ENCODE results near the gene ITGB2.

The ITGB2 gene

GRCh38 chr21:44904141-44904923 lies 16.4 kb downstream of the ITGB2 start:
- Mint-ChIP-seq H3K27ac (ENCODE audit: low read depth) (peak overlapping the region; percentile 13), H3K36me3 (ENCODE audit: insufficient read depth) (peaks cover 56% of the 10 kb centered on the region), H3K4me1 (peaks cover 29% of the 10 kb centered on the region), H3K9me3 (no peaks in the 10 kb centered on the region), H3K4me3 (no peak overlapping the region), H3K27me3 (no peaks in the 10 kb centered on the region)
- ATAC-seq (replicated peaks; ENCODE audit: extremely low read depth, poor library complexity, severe bottlenecking) (no peak), DNase-seq (ENCODE audit: low spot score in 2 of 2) (no peak)

GRCh38 chr21:44903689-44904088 lies 17.0 kb downstream of the ITGB2 start:
- Mint-ChIP-seq H3K9me3 (no peaks in the 10 kb centered on the region), H3K27me3 (no peaks in the 10 kb centered on the region), H3K27ac (ENCODE audit: low read depth) (no peak overlapping the region), H3K4me1 (peaks cover 22% of the 10 kb centered on the region), H3K36me3 (ENCODE audit: insufficient read depth) (peaks cover 55% of the 10 kb centered on the region), H3K4me3 (no peak overlapping the region)
- ATAC-seq (replicated peaks; ENCODE audit: extremely low read depth, poor library complexity, severe bottlenecking) = no peak
- DNase-seq (ENCODE audit: low spot score in 2 of 2) = no peak

- H3K4me3 Mint-ChIP-seq = no peak overlapping the region
- H3K27ac Mint-ChIP-seq (ENCODE audit: low read depth) = no peak overlapping the region
- peaks cover 19% of the 10 kb centered on the region for H3K4me1 Mint-ChIP-seq
- no peaks in the 10 kb centered on the region for H3K9me3 Mint-ChIP-seq
- ATAC-seq (replicated peaks; ENCODE audit: extremely low read depth, poor library complexity, severe bottlenecking) = no peak
- DNase-seq (ENCODE audit: low spot score in 2 of 2) = no peak
- no peaks in the 10 kb centered on the region for H3K27me3 Mint-ChIP-seq
- H3K36me3 Mint-ChIP-seq (ENCODE audit: insufficient read depth) = peaks cover 57% of the 10 kb centered on the region
Measured at GRCh38 chr21:44903050-44903685, 17.5 kb downstream of the ITGB2 start.

DNA sequence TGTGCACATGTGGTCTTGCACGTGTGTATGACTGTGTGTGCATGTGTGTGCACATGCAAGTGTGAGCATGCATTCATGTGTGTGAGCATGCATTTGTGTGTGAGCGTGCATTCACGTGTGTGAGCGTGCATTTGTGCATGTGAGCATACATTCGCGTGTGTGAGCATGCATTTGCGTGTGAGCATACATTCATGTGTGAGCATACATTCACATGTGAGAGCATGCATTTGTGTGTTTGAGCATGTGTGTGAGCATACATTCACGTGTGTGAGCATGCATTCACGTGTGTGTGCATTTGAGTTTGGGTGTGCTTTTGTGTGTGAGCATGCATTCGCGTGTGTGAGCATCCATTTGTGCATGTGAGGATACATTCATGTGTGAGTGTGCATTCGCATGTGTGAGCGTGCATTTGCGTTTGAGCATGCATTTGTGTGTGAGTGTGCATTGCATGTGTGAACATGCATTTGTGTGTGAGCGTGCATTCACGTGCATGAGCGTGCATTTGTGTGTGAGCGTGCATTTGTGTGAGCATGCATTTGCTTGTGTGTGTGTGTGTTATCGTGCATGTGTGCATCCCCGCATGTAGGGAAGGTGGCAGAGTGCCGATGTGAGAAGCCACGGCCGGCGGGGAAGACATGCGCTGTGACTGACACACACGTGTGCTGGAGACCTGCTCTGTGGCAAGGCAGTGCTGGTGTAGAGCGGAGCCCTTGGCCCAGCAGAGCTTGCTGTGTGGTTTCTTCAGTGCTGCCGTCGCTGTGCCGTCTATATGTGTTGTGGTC lies 18.2 kb downstream of the ITGB2 start:
- Mint-ChIP-seq H3K4me1 (peaks cover 19% of the 10 kb centered on the region), H3K36me3 (ENCODE audit: insufficient read depth) (peaks cover 60% of the 10 kb centered on the region), H3K4me3 (no peak overlapping the region), H3K27me3 (no peaks in the 10 kb centered on the region), H3K9me3 (no peaks in the 10 kb centered on the region), H3K27ac (ENCODE audit: low read depth) (no peak overlapping the region)
- ATAC-seq (replicated peaks; ENCODE audit: extremely low read depth, poor library complexity, severe bottlenecking) (no peak), DNase-seq (ENCODE audit: low spot score in 2 of 2) (no peak)

DNA sequence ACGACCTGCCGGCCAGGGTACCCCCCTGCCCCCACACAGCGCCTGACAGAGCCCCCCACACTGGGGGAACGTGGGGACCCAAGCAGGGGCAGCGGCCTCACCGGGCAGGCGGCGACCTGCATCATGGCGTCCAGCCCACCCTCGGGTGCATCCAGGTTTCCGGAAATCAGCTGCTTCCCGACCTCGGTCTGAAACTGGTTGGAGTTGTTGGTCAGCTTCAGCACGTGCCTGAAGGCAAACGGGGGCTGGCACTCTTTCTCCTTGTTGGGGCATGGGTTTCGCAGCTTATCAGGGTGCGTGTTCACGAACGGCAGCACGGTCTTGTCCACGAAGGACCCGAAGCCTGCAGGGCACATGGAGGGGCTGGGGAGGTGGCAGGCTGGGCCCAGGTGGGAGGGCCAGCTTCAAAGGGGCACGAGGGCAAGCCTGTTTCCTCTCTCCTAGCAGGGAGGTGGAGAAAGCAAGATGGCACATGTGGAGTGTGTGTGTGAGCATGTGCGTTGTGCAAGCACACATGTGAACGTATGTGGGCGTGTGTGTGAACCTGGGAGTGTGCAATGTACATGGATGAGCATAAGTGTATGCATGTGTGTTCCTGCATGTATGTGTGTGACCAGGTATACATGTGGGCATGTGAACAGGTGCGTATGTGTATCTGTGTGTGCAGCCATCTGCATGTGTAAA lies 19.2 kb downstream of the ITGB2 start:
- peaks cover 62% of the 10 kb centered on the region for H3K36me3 Mint-ChIP-seq (ENCODE audit: insufficient read depth)
- peaks cover 19% of the 10 kb centered on the region for H3K4me1 Mint-ChIP-seq
- no peaks in the 10 kb centered on the region for H3K9me3 Mint-ChIP-seq
- DNase-seq (ENCODE audit: low spot score in 2 of 2) = no peak
- no peak for ATAC-seq (replicated peaks; ENCODE audit: extremely low read depth, poor library complexity, severe bottlenecking)
- H3K27ac Mint-ChIP-seq (ENCODE audit: low read depth) = no peak overlapping the region
- no peak overlapping the region for H3K4me3 Mint-ChIP-seq
- H3K27me3 Mint-ChIP-seq = no peaks in the 10 kb centered on the region

DNA sequence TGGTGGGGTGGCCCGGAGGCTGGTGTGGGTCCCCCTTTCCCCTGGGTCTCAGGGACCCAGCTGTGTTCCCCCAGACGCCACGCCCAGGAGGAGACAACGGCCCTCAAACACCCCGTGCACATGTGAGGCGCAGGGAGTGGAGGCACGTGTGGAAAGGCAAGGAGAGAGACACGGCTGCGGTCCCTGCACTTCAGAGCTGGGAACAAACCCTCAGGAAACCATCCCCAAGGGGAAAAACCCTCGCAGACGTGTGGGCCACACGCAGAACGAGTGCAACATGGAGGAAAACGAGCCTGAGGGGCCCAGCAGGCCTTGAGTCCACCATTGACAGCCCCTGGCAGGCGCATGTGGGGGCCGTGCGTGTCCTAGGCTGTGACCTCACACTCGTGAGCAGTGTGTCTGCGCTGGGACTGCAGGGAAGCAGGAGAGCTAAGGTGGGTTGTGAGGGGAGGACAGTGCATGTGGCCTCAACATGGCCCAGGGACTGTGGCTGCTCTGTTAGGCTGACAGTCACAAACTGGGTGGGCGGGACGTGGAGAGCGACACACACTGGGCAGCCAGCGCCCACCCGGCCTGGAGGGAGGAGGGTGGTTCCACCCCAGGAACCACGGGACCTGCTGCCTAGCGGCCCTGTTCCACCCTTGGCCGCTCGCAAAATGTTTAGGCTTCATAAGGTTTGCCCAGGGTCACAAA lies 20.0 kb downstream of the ITGB2 start:
- Mint-ChIP-seq H3K9me3 (no peaks in the 10 kb centered on the region), H3K36me3 (ENCODE audit: insufficient read depth) (peaks cover 60% of the 10 kb centered on the region), H3K27me3 (no peaks in the 10 kb centered on the region), H3K27ac (ENCODE audit: low read depth) (no peak overlapping the region), H3K4me1 (peaks cover 19% of the 10 kb centered on the region), H3K4me3 (no peak overlapping the region)
- DNase-seq (ENCODE audit: low spot score in 2 of 2) = no peak
- ATAC-seq (replicated peaks; ENCODE audit: extremely low read depth, poor library complexity, severe bottlenecking) = no peak

GRCh38 chr21:44899768-44900558 lies 20.7 kb downstream of the ITGB2 start:
- Mint-ChIP-seq H3K4me1 (peaks cover 19% of the 10 kb centered on the region), H3K9me3 (no peaks in the 10 kb centered on the region), H3K27ac (ENCODE audit: low read depth) (no peak overlapping the region), H3K27me3 (no peaks in the 10 kb centered on the region), H3K36me3 (ENCODE audit: insufficient read depth) (peaks cover 60% of the 10 kb centered on the region), H3K4me3 (no peak overlapping the region)
- no peak for ATAC-seq (replicated peaks; ENCODE audit: extremely low read depth, poor library complexity, severe bottlenecking)
- no peak for DNase-seq (ENCODE audit: low spot score in 2 of 2)

- H3K27me3 Mint-ChIP-seq = no peaks in the 10 kb centered on the region
- peaks cover 59% of the 10 kb centered on the region for H3K36me3 Mint-ChIP-seq (ENCODE audit: insufficient read depth)
- peaks cover 12% of the 10 kb centered on the region for H3K4me1 Mint-ChIP-seq
- no peak overlapping the region for H3K27ac Mint-ChIP-seq (ENCODE audit: low read depth)
- DNase-seq (ENCODE audit: low spot score in 2 of 2) = no peak
- H3K4me3 Mint-ChIP-seq = no peak overlapping the region
- H3K9me3 Mint-ChIP-seq = no peaks in the 10 kb centered on the region
- ATAC-seq (replicated peaks; ENCODE audit: extremely low read depth, poor library complexity, severe bottlenecking) = no peak
Measured at GRCh38 chr21:44898851-44899767, 21.6 kb downstream of the ITGB2 start.

GRCh38 chr21:44898011-44898488 lies 22.6 kb downstream of the ITGB2 start:
- ATAC-seq (replicated peaks; ENCODE audit: extremely low read depth, poor library complexity, severe bottlenecking) (no peak), DNase-seq (ENCODE audit: low spot score in 2 of 2) (no peak)
- Mint-ChIP-seq H3K9me3 (no peaks in the 10 kb centered on the region), H3K4me3 (no peak overlapping the region), H3K36me3 (ENCODE audit: insufficient read depth) (peaks cover 63% of the 10 kb centered on the region), H3K27ac (ENCODE audit: low read depth) (no peak overlapping the region), H3K27me3 (no peaks in the 10 kb centered on the region), H3K4me1 (peaks cover 18% of the 10 kb centered on the region)

DNA sequence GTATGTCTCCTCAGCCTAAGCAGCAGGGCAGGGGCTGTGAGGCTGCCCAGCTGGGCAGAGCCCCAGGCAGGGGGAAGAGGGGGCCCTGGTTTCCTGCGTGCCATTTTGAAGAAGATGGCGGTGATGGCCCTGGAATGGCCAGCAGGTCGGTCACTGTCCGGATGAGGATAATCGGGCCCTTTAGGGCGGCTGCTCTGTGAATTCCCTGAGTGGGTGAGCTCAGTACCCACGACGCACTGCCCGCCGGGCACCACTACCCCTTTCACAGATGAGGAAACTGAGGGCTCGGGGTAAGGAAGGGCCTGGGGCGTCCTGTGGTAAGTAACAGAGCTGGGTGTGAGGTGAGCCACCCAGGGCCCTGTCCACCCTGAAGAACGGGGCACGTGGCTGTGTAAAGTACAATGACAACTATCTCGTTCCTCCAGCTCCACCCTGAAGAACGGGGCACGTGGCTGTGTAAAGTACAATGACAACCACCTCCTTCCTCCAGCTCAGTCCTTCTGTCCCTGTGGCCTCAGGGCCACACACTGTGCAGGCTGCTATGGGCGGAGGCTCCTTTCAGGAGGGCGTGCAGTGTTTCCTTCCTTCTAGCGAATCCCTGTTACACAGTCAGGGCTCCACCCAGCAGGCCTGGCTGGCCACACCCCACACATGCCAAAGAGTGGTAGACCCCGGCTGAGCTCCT lies 23.2 kb downstream of the ITGB2 start:
- H3K9me3 Mint-ChIP-seq = no peaks in the 10 kb centered on the region
- H3K4me1 Mint-ChIP-seq = peaks cover 17% of the 10 kb centered on the region
- DNase-seq (ENCODE audit: low spot score in 2 of 2) (no peak), ATAC-seq (replicated peaks; ENCODE audit: extremely low read depth, poor library complexity, severe bottlenecking) (no peak)
- H3K27me3 Mint-ChIP-seq = no peaks in the 10 kb centered on the region
- H3K4me3 Mint-ChIP-seq = no peak overlapping the region
- H3K36me3 Mint-ChIP-seq (ENCODE audit: insufficient read depth) = peaks cover 63% of the 10 kb centered on the region
- peak overlapping the region; percentile 13 for H3K27ac Mint-ChIP-seq (ENCODE audit: low read depth)

All from central memory CD8-positive, alpha-beta T cell (primary cell).